Lower leg skin (tissue), 3 donors: ENCODE results near the gene ATRN.

ENCODE experiments used
- POLR2A ChIP-seq, 2 donors: fragments of 450-650 bp; IDR thresholded peaks; one replicate each; pipeline ENCODE4 v1.6.1; 2016 to 2017; ENCODE audit warnings: antibody characterized with exemption in 2 of 2, mild to moderate bottlenecking in 1 of 2, moderate library complexity in 1 of 2
- TF ChIP-seq, protein P1 (sequence below), 3 donors: fragments of 450-650 bp; IDR thresholded peaks; one replicate each; pipeline ENCODE4 v1.5.1; 2016; ENCODE audit warnings: antibody characterized with exemption in 3 of 3, mild to moderate bottlenecking in 3 of 3, moderate library complexity in 2 of 3

DNA sequence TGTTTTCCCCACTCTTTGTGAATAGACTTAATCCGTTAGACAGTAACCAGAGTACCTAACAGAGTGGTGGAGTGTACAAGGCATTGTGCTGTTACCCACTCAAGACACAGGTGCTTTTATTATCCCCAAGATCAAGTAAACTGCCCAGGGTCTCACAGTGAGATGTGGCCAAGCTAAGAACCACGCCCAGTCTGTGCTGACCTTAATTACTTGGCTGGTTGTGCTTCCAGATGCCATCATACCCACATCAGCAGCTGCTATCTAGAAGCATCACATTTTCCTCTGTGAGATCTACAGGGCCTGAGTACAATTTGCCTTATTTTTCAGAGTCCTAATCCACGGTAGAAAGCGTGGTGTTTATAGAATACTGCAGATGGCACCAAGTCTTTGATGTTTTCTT is 122.1 kb downstream of the ATRN start:
- TF ChIP-seq POLR2A (IDR thresholded peaks at IDR 0.05) = no peak
- TF ChIP-seq, protein P1, sequence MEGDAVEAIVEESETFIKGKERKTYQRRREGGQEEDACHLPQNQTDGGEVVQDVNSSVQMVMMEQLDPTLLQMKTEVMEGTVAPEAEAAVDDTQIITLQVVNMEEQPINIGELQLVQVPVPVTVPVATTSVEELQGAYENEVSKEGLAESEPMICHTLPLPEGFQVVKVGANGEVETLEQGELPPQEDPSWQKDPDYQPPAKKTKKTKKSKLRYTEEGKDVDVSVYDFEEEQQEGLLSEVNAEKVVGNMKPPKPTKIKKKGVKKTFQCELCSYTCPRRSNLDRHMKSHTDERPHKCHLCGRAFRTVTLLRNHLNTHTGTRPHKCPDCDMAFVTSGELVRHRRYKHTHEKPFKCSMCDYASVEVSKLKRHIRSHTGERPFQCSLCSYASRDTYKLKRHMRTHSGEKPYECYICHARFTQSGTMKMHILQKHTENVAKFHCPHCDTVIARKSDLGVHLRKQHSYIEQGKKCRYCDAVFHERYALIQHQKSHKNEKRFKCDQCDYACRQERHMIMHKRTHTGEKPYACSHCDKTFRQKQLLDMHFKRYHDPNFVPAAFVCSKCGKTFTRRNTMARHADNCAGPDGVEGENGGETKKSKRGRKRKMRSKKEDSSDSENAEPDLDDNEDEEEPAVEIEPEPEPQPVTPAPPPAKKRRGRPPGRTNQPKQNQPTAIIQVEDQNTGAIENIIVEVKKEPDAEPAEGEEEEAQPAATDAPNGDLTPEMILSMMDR (IDR thresholded peaks at IDR 0.05) = no peak
